Fibroblast of skin of left quadriceps (primary cell): Measurements from ENCODE around the gene NEU3.
"Not testable (repeated sequence)": the region's sequence is repeated elsewhere in the genome, so short reads cannot be mapped to it uniquely, and the experiment has no call there.

Experiments
- DNase-seq, 2 experiments: peaks; one replicate each; pipeline ENCODE4 v3.0.0-alpha.2; 2013; ENCODE audit warnings: low read depth in 2 of 2

Gene NEU3, protein sequence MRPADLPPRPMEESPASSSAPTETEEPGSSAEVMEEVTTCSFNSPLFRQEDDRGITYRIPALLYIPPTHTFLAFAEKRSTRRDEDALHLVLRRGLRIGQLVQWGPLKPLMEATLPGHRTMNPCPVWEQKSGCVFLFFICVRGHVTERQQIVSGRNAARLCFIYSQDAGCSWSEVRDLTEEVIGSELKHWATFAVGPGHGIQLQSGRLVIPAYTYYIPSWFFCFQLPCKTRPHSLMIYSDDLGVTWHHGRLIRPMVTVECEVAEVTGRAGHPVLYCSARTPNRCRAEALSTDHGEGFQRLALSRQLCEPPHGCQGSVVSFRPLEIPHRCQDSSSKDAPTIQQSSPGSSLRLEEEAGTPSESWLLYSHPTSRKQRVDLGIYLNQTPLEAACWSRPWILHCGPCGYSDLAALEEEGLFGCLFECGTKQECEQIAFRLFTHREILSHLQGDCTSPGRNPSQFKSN

DNA sequence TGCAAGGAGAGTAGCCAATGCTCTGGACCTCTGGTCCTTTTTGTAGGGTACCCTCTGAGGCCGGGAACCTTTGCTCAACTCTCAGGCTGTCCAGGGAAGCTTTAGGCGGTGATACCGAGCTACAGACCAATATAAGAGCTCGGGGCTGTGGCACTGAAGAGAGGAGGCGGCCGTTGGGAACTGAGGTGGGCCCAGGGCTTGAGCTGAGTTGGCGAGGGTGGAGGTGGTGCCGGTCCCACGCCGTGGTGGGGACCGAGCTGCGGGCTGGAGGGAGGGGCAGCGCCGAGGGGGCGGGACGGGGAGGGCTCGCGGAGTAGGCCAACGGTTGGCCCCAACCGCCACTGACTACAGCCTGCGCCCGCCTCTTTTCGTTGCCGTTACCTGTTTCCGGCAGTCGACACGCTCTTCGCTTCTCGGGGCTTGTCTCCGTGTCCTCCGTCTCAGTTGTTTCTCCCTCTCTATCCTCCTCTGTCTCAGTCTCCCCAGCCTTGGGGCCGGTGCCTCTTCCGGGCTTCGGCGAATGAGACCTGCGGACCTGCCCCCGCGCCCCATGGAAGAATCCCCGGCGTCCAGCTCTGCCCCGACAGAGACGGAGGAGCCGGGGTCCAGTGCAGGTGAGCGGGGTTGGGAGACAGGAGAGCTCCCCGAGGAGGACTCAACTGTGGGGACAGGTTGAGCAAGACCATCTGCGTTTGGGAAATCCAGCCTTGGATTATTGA, at the start of gene NEU3:
Gene NEU3, plus strand, starts transcription at position 393 of the 719 bp plus-strand sequence. Its CDS starts 128 bp downstream, at position 521.
- peak; percentile 32 to 44 for DNase-seq

- no peak for DNase-seq
Observed at GRCh38 chr11:74941492-74941891, 47.2 kb upstream of the NEU3 start.

- DNase-seq, result no peak
Observed at GRCh38 chr11:74942073-74942759, 46.5 kb upstream of the NEU3 start.

DNA sequence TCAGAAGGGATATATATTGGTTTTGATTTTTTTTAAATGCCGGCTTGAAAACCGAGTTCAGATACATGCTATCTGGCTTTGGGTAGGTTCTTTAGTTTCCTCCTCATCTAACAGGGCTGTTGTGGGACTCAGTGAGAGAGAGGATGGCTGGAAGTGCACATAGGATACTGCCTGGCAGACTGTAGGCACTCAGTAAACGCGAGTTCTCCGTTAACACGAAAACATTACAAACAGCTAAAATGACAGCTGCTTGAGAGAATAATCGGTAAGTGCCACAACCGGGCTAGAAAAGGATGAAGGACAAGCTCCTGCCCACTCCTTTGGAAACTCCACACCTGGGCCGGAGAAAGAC, 40.2 kb upstream of the NEU3 start:
- no peak for DNase-seq

DNA sequence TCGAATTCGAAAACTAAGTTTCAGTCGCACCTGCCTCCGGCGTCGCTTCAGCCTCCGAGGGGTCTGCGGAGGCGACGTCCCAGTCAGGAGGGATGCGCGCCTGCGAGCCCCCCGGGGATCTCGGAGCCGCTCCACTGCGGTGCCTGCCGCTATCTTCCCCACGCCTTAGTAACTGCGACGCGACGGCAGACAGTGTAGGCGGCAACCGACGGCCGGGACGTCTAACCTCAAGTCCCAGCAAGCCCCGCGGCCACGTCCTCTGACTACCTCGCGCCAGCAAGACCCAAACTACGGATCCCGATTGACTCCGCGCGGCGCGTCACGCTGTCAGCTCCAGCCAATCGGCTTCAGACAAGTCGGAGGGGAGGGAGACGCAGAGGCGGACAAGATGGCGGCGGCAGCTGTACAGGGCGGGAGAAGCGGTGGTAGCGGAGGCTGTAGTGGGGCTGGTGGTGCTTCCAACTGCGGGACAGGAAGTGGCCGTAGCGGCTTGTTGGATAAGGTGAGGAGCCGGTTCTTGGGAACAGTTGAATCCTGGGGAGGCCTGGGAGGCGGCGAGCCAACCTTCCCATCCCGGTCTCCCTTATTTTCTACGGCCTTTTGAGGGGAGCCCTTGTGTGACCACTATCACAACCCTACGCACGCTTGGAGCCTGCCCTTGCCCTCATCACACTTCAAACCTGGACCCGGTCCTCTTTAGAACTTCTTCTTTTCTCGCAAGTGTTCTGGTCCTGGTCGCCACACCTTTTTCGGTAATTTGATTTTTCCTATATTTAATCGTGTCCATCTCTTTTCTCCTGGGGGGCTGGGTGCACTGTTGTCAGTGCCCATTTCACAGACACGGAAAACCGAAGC, 39.6 kb upstream of the NEU3 start, which contains the start of the genes SPCS2 and XRRA1:
Gene SPCS2, plus strand, starts transcription at position 369 of the 855 bp plus-strand sequence. Its CDS starts 20 bp downstream, at position 389.
Gene XRRA1, minus strand, starts transcription at position 194 of the 855 bp plus-strand sequence. CDS start 8,213 bp downstream, outside the sequence.
- DNase-seq, result peak; percentile 96

DNA sequence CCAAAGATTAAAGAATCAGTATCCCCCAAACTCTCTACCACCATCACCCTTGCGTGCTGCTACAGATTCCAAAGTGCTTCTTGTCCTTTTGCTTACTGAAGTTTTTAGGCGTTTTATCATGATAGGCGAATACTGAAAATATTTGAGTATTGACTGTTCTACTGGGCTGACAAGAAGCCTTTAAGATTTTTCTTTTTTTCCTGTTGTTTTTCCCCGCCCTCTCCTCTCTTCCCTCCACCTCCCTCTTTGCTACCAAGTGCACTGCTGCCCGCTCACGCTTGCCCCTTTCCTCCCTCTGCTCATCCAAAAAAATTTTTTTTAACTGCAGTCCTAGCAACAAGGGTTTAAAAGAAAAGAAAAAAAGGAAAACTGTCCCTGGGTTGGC, 39.0 kb upstream of the NEU3 start:
- no peak for DNase-seq

DNA sequence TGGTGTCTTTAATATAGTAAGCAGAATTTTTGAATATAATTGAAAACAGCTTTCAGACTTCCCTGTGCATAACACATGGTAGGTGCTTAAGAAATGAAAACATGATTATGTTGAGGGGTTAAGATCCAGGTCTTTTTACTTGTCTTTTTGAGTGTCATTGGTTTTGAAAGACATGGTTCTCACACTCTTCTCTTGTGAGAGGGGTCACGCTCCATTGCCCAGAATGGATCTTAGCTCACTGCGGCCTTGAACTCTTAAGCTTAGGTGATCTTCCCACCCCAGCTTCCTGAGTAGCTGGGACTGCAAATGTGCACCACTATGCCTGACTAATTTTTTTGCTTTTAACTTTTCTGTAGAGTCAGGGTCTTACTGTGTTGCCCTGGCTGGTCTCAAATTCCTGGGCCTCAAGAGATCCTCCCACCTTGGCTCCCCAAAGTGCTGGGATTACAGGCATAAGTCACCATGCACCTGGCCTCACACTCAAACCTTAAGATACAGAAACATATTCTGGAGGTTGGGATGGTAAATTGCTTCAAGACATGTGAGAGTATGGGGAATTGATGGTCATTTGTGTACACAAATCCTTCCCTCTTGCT, 38.3 kb upstream of the NEU3 start:
- DNase-seq, result no peak

- DNase-seq, result no peak
Observed at GRCh38 chr11:74951226-74951625, 37.5 kb upstream of the NEU3 start.

DNA sequence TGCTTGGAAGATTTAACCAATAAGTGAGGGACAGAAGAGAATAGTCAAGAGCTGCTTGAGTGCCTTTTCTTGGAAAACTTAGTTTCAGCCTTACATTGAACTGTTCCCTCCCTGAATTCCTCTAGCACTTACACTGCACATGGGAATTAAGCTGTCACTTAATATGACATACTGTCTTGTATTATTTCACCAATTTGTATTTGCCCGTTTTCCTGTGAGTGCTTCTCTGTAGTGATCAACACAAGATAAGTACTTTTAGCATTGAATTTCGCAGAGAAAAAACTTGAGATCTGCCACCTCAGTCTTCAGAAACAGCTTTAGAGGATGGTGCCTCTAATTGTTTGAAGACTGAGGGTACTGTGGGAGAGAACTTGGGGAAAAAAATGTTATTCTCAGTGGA, 36.0 kb upstream of the NEU3 start:
- no peak for DNase-seq

DNA sequence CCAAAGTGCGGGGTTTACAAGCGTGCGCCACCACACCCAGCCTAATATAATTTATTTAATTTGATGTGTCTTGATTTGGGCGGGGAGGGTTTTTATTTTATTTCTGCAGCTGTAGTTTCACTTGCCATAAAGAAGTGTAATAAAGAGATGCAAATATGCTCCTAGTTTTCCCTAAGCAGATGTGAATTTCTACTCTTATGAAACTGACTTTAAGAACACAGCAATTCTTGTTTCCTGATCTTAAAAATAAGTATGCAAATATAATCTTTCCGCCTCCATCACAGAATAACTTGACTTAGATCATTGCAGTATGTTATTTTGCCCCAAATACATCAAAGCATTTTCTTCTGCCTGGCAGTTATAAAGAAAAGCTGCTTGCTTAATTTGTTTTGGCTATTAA, 35.3 kb upstream of the NEU3 start:
- DNase-seq, result no peak

DNA sequence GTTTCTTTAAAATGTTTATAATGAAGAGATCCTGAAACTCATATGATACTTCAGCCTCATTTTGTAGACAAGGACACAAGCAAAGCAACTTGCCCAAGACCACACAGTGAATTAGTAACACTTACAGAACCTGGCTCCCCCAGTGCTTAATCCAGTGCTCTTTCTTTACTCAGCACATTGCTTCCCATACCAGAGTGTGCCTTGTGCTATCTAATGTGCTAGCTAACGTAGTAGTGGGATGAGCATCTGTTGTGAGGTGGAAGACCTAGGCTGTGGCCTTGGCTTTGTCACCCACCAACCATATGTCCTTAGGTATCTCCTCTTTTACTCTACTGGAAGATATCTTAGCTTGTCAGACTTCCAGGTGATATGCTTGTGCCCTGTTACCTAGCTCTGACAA, 34.5 kb upstream of the NEU3 start:
- no peak for DNase-seq

DNA sequence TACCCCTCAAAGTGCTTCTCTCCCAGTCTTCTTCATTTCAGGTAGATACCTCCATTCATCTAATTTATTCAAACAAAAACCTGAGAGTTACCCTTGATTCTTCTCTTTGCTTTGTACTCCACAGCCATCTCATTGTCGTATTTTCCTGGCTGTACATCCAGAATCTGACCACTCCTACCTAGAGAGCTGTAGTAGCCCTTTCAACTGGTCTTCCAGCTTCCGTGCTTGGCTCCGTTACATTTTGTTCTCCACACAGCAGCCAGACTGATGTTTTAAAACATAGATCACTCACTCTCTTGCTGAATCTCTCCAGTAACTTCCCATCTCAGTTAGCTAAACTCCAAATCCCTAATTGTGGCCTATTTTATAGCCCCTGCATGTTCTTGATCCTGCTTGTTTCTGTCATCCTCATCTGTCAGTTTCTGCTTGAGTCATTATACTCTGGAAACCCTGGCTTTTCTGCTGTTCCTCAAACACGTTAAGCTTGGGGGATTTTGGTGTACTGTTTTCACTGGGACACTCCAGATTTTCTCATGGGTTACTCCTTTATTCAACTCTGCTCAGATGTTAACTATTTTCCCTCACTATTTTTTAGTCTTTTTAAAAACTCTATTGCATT, 32.2 kb upstream of the NEU3 start:
- no peak for DNase-seq

GRCh38 chr11:74957937-74958629, 30.6 kb upstream of the NEU3 start:
- no peak for DNase-seq

DNA sequence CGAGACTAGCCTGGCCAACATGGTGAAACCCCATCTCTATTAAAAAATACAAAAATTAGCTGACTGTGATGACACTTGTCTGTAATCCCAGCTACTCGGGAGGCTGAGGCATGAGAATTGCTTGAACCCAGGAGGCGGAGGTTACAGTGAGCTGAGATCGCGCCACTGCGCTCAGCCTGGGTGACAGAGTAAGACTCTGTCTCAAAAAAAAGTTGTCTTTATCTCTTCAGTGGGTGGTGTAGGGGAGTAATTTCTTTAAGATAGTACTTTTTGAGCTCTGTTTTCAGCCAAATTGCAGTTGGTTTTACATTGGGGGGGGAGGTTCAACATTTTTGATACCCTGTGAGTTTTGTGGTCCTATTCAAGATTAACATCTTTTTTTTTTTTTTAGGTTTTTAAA, 28.6 kb upstream of the NEU3 start:
- DNase-seq, result not testable (repeated sequence)

DNA sequence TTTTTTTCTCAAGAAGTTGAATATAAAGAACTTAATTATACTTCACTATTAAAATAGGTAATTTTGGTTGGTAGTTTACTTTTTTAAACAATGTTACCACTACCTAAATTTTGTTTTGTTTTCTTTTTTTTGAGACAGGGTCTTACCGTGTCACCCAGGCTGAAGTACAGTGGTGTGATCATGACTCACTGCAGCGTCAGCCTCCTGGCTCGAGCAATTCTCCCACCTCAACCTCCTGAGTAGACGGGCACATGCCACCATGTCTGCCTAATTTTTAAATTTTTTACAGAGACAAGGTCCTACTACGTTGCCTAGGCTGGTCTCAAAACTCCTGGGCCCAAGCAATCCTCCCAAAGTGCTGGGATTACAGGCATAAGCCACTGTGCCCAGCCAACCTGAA, 22.1 kb upstream of the NEU3 start:
- DNase-seq, result no peak

- no peak for DNase-seq
Observed at GRCh38 chr11:74970852-74971395, 17.8 kb upstream of the NEU3 start.

GRCh38 chr11:74971424-74971823, 17.3 kb upstream of the NEU3 start:
- no peak for DNase-seq

DNA sequence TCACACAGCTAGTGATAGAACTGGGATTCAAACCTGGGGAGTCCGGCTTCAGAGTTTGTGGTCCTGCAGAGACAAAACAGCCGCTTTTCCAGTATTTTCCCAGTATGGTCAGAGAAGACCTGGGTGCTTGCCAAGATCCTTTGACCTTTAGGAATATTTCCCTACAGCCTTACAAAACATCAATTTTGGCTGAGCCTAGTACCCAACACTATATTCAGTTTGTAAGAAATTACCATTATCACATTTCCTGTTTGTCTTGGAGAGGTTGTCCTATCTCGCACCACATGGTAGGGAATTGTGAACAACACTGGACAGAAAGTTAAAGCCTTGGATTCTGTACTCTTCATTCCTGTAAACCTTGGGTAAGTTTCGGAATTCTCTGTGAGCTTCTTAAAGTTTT, 10.7 kb upstream of the NEU3 start:
- DNase-seq, result no peak

GRCh38 chr11:74980634-74981033, 8.1 kb upstream of the NEU3 start:
- DNase-seq, result no peak

GRCh38 chr11:74981888-74982287, 6.8 kb upstream of the NEU3 start:
- no peak for DNase-seq
